Measurements from ENCODE around the gene SPSB4.

Gene SPSB4

GRCh38 chr3:141148770-141149169, 97.6 kb downstream of the SPSB4 start:
- TF ChIP-seq ZNF274 (IDR thresholded peaks at IDR 0.05; ENCODE audit: low read depth, low read length): no peak
- H3K4me3 ChIP-seq (ENCODE audit: low read length): no peak overlapping the region

- no peak overlapping the region for H3K4me3 ChIP-seq (ENCODE audit: low read length)
- TF ChIP-seq ZNF274 (IDR thresholded peaks at IDR 0.05; ENCODE audit: low read depth, low read length): no peak
These were observed 99.1 kb downstream of the SPSB4 start for GRCh38 chr3:141150081-141150830.

GRCh38 chr3:141150931-141151330, 99.8 kb downstream of the SPSB4 start:
- no peak overlapping the region for H3K4me3 ChIP-seq (ENCODE audit: low read length)
- TF ChIP-seq ZNF274 (IDR thresholded peaks at IDR 0.05; ENCODE audit: low read depth, low read length): no peak

- no peak overlapping the region for H3K4me3 ChIP-seq (ENCODE audit: low read length)
- TF ChIP-seq ZNF274 (IDR thresholded peaks at IDR 0.05; ENCODE audit: low read depth, low read length): no peak
These were observed 100.3 kb downstream of the SPSB4 start for GRCh38 chr3:141151439-141151838.

GRCh38 chr3:141152130-141152529, 101.0 kb downstream of the SPSB4 start:
- H3K4me3 ChIP-seq (ENCODE audit: low read length): no peak overlapping the region
- TF ChIP-seq ZNF274 (IDR thresholded peaks at IDR 0.05; ENCODE audit: low read depth, low read length): no peak

- TF ChIP-seq ZNF274 (IDR thresholded peaks at IDR 0.05; ENCODE audit: low read depth, low read length): no peak
- no peak overlapping the region for H3K4me3 ChIP-seq (ENCODE audit: low read length)
These were observed 101.9 kb downstream of the SPSB4 start for GRCh38 chr3:141152801-141153678.

- H3K4me3 ChIP-seq (ENCODE audit: low read length): no peak overlapping the region
- no peak for TF ChIP-seq ZNF274 (IDR thresholded peaks at IDR 0.05; ENCODE audit: low read depth, low read length)
These were observed 102.5 kb downstream of the SPSB4 start for GRCh38 chr3:141153679-141153966.

- no peak for TF ChIP-seq ZNF274 (IDR thresholded peaks at IDR 0.05; ENCODE audit: low read depth, low read length)
- H3K4me3 ChIP-seq (ENCODE audit: low read length): no peak overlapping the region
These were observed 113.7 kb downstream of the SPSB4 start for GRCh38 chr3:141164852-141165251.

GRCh38 chr3:141167681-141168080, 116.5 kb downstream of the SPSB4 start:
- TF ChIP-seq ZNF274 (IDR thresholded peaks at IDR 0.05; ENCODE audit: low read depth, low read length): no peak
- no peak overlapping the region for H3K4me3 ChIP-seq (ENCODE audit: low read length)

- no peak overlapping the region for H3K4me3 ChIP-seq (ENCODE audit: low read length)
- no peak for TF ChIP-seq ZNF274 (IDR thresholded peaks at IDR 0.05; ENCODE audit: low read depth, low read length)
These were observed 119.6 kb downstream of the SPSB4 start for GRCh38 chr3:141170678-141171295.

GRCh38 chr3:141174674-141175073, 123.5 kb downstream of the SPSB4 start:
- TF ChIP-seq ZNF274 (IDR thresholded peaks at IDR 0.05; ENCODE audit: low read depth, low read length): no peak
- H3K4me3 ChIP-seq (ENCODE audit: low read length): no peak overlapping the region

- no peak for TF ChIP-seq ZNF274 (IDR thresholded peaks at IDR 0.05; ENCODE audit: low read depth, low read length)
- H3K4me3 ChIP-seq (ENCODE audit: low read length): no peak overlapping the region
These were observed 125.6 kb downstream of the SPSB4 start for GRCh38 chr3:141176775-141177174.

- no peak for TF ChIP-seq ZNF274 (IDR thresholded peaks at IDR 0.05; ENCODE audit: low read depth, low read length)
- H3K4me3 ChIP-seq (ENCODE audit: low read length): no peak overlapping the region
These were observed 126.9 kb downstream of the SPSB4 start for GRCh38 chr3:141178026-141178425.

- H3K4me3 ChIP-seq (ENCODE audit: low read length): no peak overlapping the region
- no peak for TF ChIP-seq ZNF274 (IDR thresholded peaks at IDR 0.05; ENCODE audit: low read depth, low read length)
These were observed 127.4 kb downstream of the SPSB4 start for GRCh38 chr3:141178551-141178950.

GRCh38 chr3:141179983-141180382, 128.8 kb downstream of the SPSB4 start:
- no peak for TF ChIP-seq ZNF274 (IDR thresholded peaks at IDR 0.05; ENCODE audit: low read depth, low read length)
- no peak overlapping the region for H3K4me3 ChIP-seq (ENCODE audit: low read length)

All from GM08714 (cell line).